PC-9 (cell line): ENCODE results near the gene TMEM225B. TPM values are rescaled to one million over a fixed set of nuclear protein-coding genes. Genes with fewer than 3 reads are reported as not detected.
A peak's percentile ranks its signal among the peaks of the same experiment; 100 is the strongest.

Source experiments
- BruUV-seq: library from RNA; stranded (reverse); fragments of 400-500 nt; replicated peaks from 2 replicates; lab custom pipeline; 2021; lab: Mats Ljungman, UMichigan
- CTCF ChIA-PET: fragments of 300-600 bp; sonication (Branson Sonifier 250); formaldehyde crosslinking; loops from one replicate; lab custom pipeline; 2022; ENCODE audit warnings: antibody characterized with exemption; lab: Charles Lee
- POLR2A ChIA-PET: fragments of 300-600 bp; sonication (Branson Sonifier 250); formaldehyde crosslinking; loops from one replicate; lab custom pipeline; 2022; ENCODE audit warnings: antibody characterized with exemption; ENCODE audit not compliant: unreplicated experiment; lab: Charles Lee
- DNase-seq, 2 experiments: peaks; one replicate each; pipeline versions ENCODE4 v3.0.0 to v3.0.0-alpha.2; 2015 to 2022; ENCODE audit warnings: mixed read lengths in 1 of 2
- H2AFZ ChIP-seq: fragments of 200-600 bp; sonication (generic); 2 replicates; pipeline ENCODE4 v1.8.1; 2017; ENCODE audit warnings: antibody characterized with exemption
- H3F3A ChIP-seq: fragments of 200-600 bp; sonication (generic); 2 replicates; pipeline ENCODE4 v1.8.1; 2017; ENCODE audit warnings: antibody characterized with exemption, mild to moderate bottlenecking, low read depth; ENCODE audit not compliant: insufficient read depth
- H3K27ac ChIP-seq: fragments of 200-600 bp; sonication (generic); 2 replicates; pipeline ENCODE4 v1.6.1; 2016; ENCODE audit warnings: mixed run types
- H3K27me3 ChIP-seq: fragments of 200-600 bp; sonication (generic); 2 replicates; pipeline ENCODE4 v1.6.1; 2016; ENCODE audit warnings: low read depth, mixed run types; ENCODE audit not compliant: insufficient read depth
- H3K36me3 ChIP-seq: fragments of 200-600 bp; sonication (generic); 2 replicates; pipeline ENCODE4 v1.6.1; 2016; ENCODE audit warnings: low read depth, mixed run types
- H3K4me1 ChIP-seq: fragments of 200-600 bp; sonication (generic); replicated peaks from 2 replicates; pipeline ENCODE4 v1.6.1; 2016; ENCODE audit warnings: mixed run types; ENCODE audit not compliant: insufficient read depth
- H3K4me2 ChIP-seq: fragments of 200-600 bp; sonication (generic); 2 replicates; pipeline ENCODE4 v1.6.1; 2017; ENCODE audit warnings: mixed run types
- H3K4me3 ChIP-seq: fragments of 200-600 bp; sonication (generic); 2 replicates; pipeline ENCODE4 v1.6.1; 2016; ENCODE audit warnings: mixed run types
- H3K79me2 ChIP-seq: fragments of 200-600 bp; sonication (generic); 2 replicates; pipeline ENCODE4 v1.6.1; 2017; ENCODE audit warnings: low read depth, mixed run types
- H3K9me2 ChIP-seq: fragments of 200-600 bp; sonication (generic); 2 replicates; pipeline ENCODE4 v1.8.1; 2017; ENCODE audit warnings: mild to moderate bottlenecking; ENCODE audit not compliant: insufficient read depth
- H3K9me3 ChIP-seq: fragments of 200-600 bp; sonication (generic); 2 replicates; pipeline ENCODE4 v1.8.1; 2016; ENCODE audit warnings: low read depth; ENCODE audit not compliant: insufficient read depth
- H4K20me1 ChIP-seq: fragments of 200-600 bp; sonication (generic); 2 replicates; pipeline ENCODE4 v1.8.1; 2017; ENCODE audit not compliant: insufficient read depth
- CTCF ChIP-seq: fragments of 200-600 bp; sonication (generic); conservative IDR thresholded peaks from 2 replicates; pipeline ENCODE4 v1.6.1; 2017; ENCODE audit warnings: mixed run types, antibody characterized with exemption, mild to moderate bottlenecking, moderate library complexity
- EZH2 ChIP-seq: fragments of 200-600 bp; sonication (generic); IDR thresholded peaks from 2 replicates; pipeline ENCODE4 v1.8.0; 2017; ENCODE audit warnings: antibody characterized with exemption, low read depth
- intact Hi-C: fragments of 100-400 bp; cut with micrococcal nuclease; formaldehyde crosslinking; loops from one replicate; pipeline ENCODE4 v1.10.0; 2022; ENCODE audit not compliant: unreplicated experiment
- total RNA-seq: library from RNA; stranded (reverse); gene quantifications from 2 replicates; pipeline ENCODE4 v1.2.3, GENCODE V29; 2021

TMEM225B gene
- total RNA-seq, 1 experiment from 2014 or later: 1.5 TPM

DNA sequence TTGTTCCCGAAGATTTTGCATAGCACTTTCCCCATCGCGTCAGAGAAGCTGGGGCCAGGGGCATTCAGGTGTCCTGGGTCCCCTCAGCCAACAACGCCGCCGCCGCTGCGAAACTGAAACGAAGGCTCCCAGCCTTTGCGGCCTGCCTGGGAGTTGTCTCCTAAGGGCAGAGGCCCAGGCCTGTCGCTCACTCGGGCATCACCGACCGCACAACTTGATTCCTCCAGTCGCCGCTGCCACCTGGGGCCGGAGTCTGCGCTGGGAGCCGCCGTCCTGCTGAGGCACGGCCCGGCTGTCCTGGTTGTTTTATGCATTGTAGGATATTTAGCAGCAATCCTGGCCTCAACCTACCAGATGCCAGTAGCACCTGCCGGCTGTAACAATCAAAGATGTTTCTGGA is 40.7 kb downstream of the TMEM225B start:
- no peak overlapping the region for H3K27ac ChIP-seq
- ChIA-PET POLR2A (no interaction called here), CTCF (no interaction called here)
- intact Hi-C loops: no loop called here
- no peaks in the 10 kb centered on the region; the same call in 1 of the 2 replicates for H3F3A ChIP-seq
- no peaks in the 10 kb centered on the region for H3K36me3 ChIP-seq
- DNase-seq: no peak
- H3K4me2 ChIP-seq: no peak overlapping the region
- BruUV-seq: no TSS peak
- H3K4me1 ChIP-seq: no peaks in the 10 kb centered on the region
- H4K20me1 ChIP-seq: no peaks in the 10 kb centered on the region
- H3K4me3 ChIP-seq: no peak overlapping the region
- no peaks in the 10 kb centered on the region for H3K9me2 ChIP-seq
- no peak overlapping the region for H2AFZ ChIP-seq
- no peaks in the 10 kb centered on the region for H3K9me3 ChIP-seq
- H3K79me2 ChIP-seq: no peaks in the 10 kb centered on the region
- no peaks in the 10 kb centered on the region for H3K27me3 ChIP-seq
- TF ChIP-seq CTCF: no peak
- no peak for TF ChIP-seq EZH2

DNA sequence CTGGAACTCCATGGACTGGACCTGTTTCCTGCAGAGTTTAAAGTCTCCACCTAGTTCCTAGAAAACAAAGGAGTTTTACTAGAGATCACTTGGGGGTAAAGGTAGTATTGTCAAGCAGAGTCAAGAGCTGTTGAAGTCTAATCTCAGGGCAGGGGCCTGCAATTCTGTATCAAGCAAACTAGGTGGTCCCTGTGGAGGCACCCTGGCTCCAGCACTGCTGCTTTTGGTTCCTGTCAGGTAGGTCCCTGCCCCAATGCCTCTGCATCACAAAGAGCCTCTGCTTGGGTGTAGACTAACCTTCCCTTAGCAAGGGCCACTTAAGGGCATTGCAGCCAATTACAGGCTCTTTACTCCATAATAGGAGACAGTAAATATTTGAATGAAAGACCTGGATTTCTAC is 41.2 kb downstream of the TMEM225B start:
- no peak overlapping the region for H2AFZ ChIP-seq
- no peak for TF ChIP-seq EZH2
- POLR2A ChIA-PET: no interaction called here
- no peaks in the 10 kb centered on the region for H3K27me3 ChIP-seq
- H3F3A ChIP-seq: no peaks in the 10 kb centered on the region; the same call in 1 of the 2 replicates
- no peak overlapping the region for H3K4me3 ChIP-seq
- H3K27ac ChIP-seq: no peak overlapping the region
- no peaks in the 10 kb centered on the region for H3K4me1 ChIP-seq
- H3K36me3 ChIP-seq: no peaks in the 10 kb centered on the region
- intact Hi-C loops: no loop called here
- no peak for DNase-seq
- CTCF ChIA-PET: no interaction called here
- H3K9me2 ChIP-seq: no peaks in the 10 kb centered on the region
- no peaks in the 10 kb centered on the region for H3K79me2 ChIP-seq
- H3K9me3 ChIP-seq: no peaks in the 10 kb centered on the region
- BruUV-seq: no TSS peak
- H3K4me2 ChIP-seq: no peak overlapping the region
- H4K20me1 ChIP-seq: no peaks in the 10 kb centered on the region

- Histone ChIP-seq H3K4me3 (no peak overlapping the region), H3F3A (no peaks in the 10 kb centered on the region; the same call in 1 of the 2 replicates), H4K20me1 (no peaks in the 10 kb centered on the region), H3K36me3 (no peaks in the 10 kb centered on the region), H3K27me3 (no peaks in the 10 kb centered on the region), H3K9me3 (no peaks in the 10 kb centered on the region), H3K27ac (no peak overlapping the region), H3K9me2 (no peaks in the 10 kb centered on the region), H3K4me2 (no peak overlapping the region), H3K4me1 (no peaks in the 10 kb centered on the region), H3K79me2 (no peaks in the 10 kb centered on the region), H2AFZ (no peak overlapping the region)
- intact Hi-C loops: no loop called here
- POLR2A ChIA-PET: no interaction called here
- CTCF ChIA-PET: no interaction called here
- peak in 1 of 2 experiments; percentile 53 for DNase-seq
- TF ChIP-seq EZH2 (no peak), CTCF (no peak)
- BruUV-seq: no TSS peak
These were observed 44.0 kb downstream of the TMEM225B start for GRCh38 chr7:99642027-99642426.

GRCh38 chr7:99643464-99643863 is 45.4 kb downstream of the TMEM225B start:
- Histone ChIP-seq H3K4me1 (no peaks in the 10 kb centered on the region), H3K27me3 (no peaks in the 10 kb centered on the region), H3K9me3 (no peaks in the 10 kb centered on the region), H3F3A (no peaks in the 10 kb centered on the region), H4K20me1 (no peaks in the 10 kb centered on the region), H2AFZ (no peak overlapping the region), H3K79me2 (no peaks in the 10 kb centered on the region), H3K4me3 (no peak overlapping the region), H3K36me3 (no peaks in the 10 kb centered on the region), H3K9me2 (no peaks in the 10 kb centered on the region), H3K27ac (no peak overlapping the region), H3K4me2 (no peak overlapping the region)
- TF ChIP-seq EZH2: no peak
- no peak for TF ChIP-seq CTCF
- ChIA-PET CTCF (no interaction called here), POLR2A (no interaction called here)
- DNase-seq: no peak
- intact Hi-C loops: no loop called here
- no TSS peak for BruUV-seq
